Natural killer cell (primary cell): Measurements from ENCODE around the gene ZNF438. TPM values are rescaled to one million over a fixed set of nuclear protein-coding genes. Genes with fewer than 3 reads are reported as not detected.

ENCODE experiments used
- ATAC-seq, 3 donors: fragments of 150-1000 bp in 2 of 3; fragments of 200-7000 bp in 1 of 3; cut with Tn5 transposase; 1 replicate in 1 of 3; 2 replicates in 2 of 3; pipeline ENCODE4 v1.10.0; 2021; ENCODE audit warnings: mild to moderate bottlenecking in 2 of 3, moderate library complexity in 2 of 3
- DNase-seq, 2 donors: peaks; one replicate each; pipeline versions ENCODE4 v3.0.0 to v3.0.0-alpha.2; 2013 to 2021; ENCODE audit warnings: mixed read lengths in 1 of 2
- H3K27ac ChIP-seq: one replicate; pipeline ENCODE4 v1.5.1; 2013; ENCODE audit warnings: mild to moderate bottlenecking, low read length
- H3K27me3 ChIP-seq: one replicate; pipeline ENCODE4 v1.6.1; 2013; ENCODE audit warnings: low read length; ENCODE audit not compliant: control insufficient read depth, insufficient read depth
- H3K36me3 ChIP-seq: one replicate; pipeline ENCODE4 v1.6.1; 2013; ENCODE audit warnings: low read length; ENCODE audit not compliant: control insufficient read depth, insufficient read depth
- H3K4me1 ChIP-seq: one replicate; pipeline ENCODE4 v1.6.1; 2013; ENCODE audit warnings: low read length; ENCODE audit not compliant: control insufficient read depth, insufficient read depth
- H3K4me3 ChIP-seq: one replicate; pipeline ENCODE4 v1.5.1; 2013; ENCODE audit warnings: low read length
- H3K9me3 ChIP-seq: one replicate; pipeline ENCODE4 v1.6.1; 2013; ENCODE audit warnings: low read length; ENCODE audit not compliant: control insufficient read depth, insufficient read depth
- H3K27ac Mint-ChIP-seq, 2 donors: one replicate each; pipeline ENCODE4 v1.8.0; 2022; ENCODE audit warnings: mild to moderate bottlenecking in 2 of 2, mixed read lengths in 2 of 2, moderate library complexity in 1 of 2
- H3K27me3 Mint-ChIP-seq, 2 donors: one replicate each; pipeline ENCODE4 v1.8.0; 2022; ENCODE audit warnings: low read depth in 2 of 2, mixed read lengths in 2 of 2
- H3K36me3 Mint-ChIP-seq: one replicate; pipeline ENCODE4 v1.8.0; 2022; ENCODE audit warnings: mixed read lengths
- H3K4me1 Mint-ChIP-seq, 2 donors: one replicate each; pipeline ENCODE4 v1.8.0; 2022; ENCODE audit warnings: mixed read lengths in 2 of 2
- H3K4me3 Mint-ChIP-seq: one replicate; pipeline ENCODE4 v1.8.0; 2022; ENCODE audit warnings: mild to moderate bottlenecking, moderate library complexity, mixed read lengths
- H3K9me3 Mint-ChIP-seq, 2 donors: one replicate each; pipeline ENCODE4 v1.8.0; 2022; ENCODE audit warnings: mixed read lengths in 2 of 2
- WGBS: methylation state at CpG from one replicate; pipeline ENCODE4 v1.1.7; 2013; ENCODE audit warnings: missing lambda C conversion rate; ENCODE audit not compliant: insufficient coverage; 5-methylcytosine and 5-hydroxymethylcytosine counted together
- intact Hi-C: fragments of 100-400 bp; cut with micrococcal nuclease; formaldehyde crosslinking; loops from one replicate; pipeline ENCODE4 v1.14.2; 2022
- total RNA-seq, 4 donors: library from RNA; stranded (reverse); fragments of 120-200 nt in 1 of 4; gene quantifications; one replicate each; pipeline versions ENCODE4 v1.2.3 to v1.2.4, GENCODE V29; 2013 to 2022
- TF ChIP-seq, protein P1 (sequence below): fragments of 200-600 bp; IDR thresholded peaks from one replicate; pipeline ENCODE4 v1.8.0; 2022; ENCODE audit warnings: antibody characterized with exemption

The ZNF438 gene
- total RNA-seq, 3 donors from 2014 or later (not counting 1 experiment from before 2014, with no cell fraction given): 2.2 to 3.7 (median 3.7) TPM

DNA sequence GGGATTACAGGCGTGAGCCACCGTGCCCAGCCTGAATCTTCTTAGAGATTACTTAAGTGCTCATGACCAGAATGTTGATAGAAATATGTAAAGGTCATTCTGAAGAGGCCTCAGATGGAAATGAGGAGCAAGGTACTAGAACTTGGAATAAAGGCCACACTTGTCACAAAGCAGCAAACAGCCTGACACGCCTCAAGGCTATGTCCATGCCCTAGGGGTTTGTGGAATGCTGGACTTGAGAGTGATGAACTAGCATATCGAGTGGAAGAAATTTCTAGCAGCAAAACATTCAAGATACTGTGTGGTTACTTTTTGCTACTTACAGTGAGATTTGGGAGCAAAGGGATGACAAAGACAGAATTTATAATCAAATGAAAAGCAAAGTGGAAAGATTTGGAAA, 39.0 kb downstream of the ZNF438 start:
- H3K9me3 Mint-ChIP-seq: peaks cover 2 to 4% of the 10 kb centered on the region in 2 donors
- H3K4me3 ChIP-seq: no peak overlapping the region
- peaks cover 0 to under 1% of the 10 kb centered on the region in 2 donors for H3K4me1 Mint-ChIP-seq
- no peaks in the 10 kb centered on the region for H3K9me3 ChIP-seq
- DNase-seq (no peak), ATAC-seq (no peak)
- no peak overlapping the region for H3K27ac ChIP-seq
- no peaks in the 10 kb centered on the region for H3K27me3 ChIP-seq
- no peaks in the 10 kb centered on the region for H3K4me1 ChIP-seq
- no peaks in the 10 kb centered on the region for H3K36me3 ChIP-seq
- H3K36me3 Mint-ChIP-seq: no peaks in the 10 kb centered on the region
- TF ChIP-seq, protein P1, sequence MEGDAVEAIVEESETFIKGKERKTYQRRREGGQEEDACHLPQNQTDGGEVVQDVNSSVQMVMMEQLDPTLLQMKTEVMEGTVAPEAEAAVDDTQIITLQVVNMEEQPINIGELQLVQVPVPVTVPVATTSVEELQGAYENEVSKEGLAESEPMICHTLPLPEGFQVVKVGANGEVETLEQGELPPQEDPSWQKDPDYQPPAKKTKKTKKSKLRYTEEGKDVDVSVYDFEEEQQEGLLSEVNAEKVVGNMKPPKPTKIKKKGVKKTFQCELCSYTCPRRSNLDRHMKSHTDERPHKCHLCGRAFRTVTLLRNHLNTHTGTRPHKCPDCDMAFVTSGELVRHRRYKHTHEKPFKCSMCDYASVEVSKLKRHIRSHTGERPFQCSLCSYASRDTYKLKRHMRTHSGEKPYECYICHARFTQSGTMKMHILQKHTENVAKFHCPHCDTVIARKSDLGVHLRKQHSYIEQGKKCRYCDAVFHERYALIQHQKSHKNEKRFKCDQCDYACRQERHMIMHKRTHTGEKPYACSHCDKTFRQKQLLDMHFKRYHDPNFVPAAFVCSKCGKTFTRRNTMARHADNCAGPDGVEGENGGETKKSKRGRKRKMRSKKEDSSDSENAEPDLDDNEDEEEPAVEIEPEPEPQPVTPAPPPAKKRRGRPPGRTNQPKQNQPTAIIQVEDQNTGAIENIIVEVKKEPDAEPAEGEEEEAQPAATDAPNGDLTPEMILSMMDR: no peak
- intact Hi-C loops: no loop called here
- H3K27me3 Mint-ChIP-seq: no peaks in the 10 kb centered on the region
- 94% methylated on average over 4 of the region's 4 CpGs for WGBS
- no peak overlapping the region for H3K4me3 Mint-ChIP-seq
- H3K27ac Mint-ChIP-seq: no peak overlapping the region

DNA sequence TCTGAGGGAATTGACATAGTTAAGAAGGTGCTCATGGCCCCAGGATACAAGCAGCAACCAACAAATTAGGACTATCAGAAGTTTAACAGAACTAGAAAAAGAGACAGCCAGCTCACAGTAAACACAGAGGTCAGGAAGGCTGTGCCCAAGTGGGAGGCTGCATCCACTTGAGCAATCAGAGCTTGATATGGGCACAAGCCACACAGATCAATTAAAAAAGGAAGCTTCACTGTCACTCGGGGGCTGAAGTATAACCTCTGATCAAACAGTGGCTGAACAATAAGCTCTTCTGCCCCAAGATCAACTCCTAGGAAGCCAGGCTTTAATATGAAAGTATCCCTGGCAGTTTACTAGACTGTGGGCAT, 40.0 kb downstream of the ZNF438 start:
- H3K36me3 ChIP-seq: no peaks in the 10 kb centered on the region
- no peak for ATAC-seq
- H3K9me3 ChIP-seq: no peaks in the 10 kb centered on the region
- no peaks in the 10 kb centered on the region for H3K27me3 ChIP-seq
- TF ChIP-seq, protein P1: no peak
- H3K27ac ChIP-seq: no peak overlapping the region
- Mint-ChIP-seq H3K36me3 (no peaks in the 10 kb centered on the region), H3K9me3 (peaks cover 2 to 4% of the 10 kb centered on the region in 2 donors), H3K4me3 (no peak overlapping the region), H3K27ac (no peak overlapping the region), H3K27me3 (no peaks in the 10 kb centered on the region), H3K4me1 (no peaks in the 10 kb centered on the region)
- no peak for DNase-seq
- H3K4me1 ChIP-seq: no peaks in the 10 kb centered on the region
- H3K4me3 ChIP-seq: no peak overlapping the region
- intact Hi-C loops: no loop called here
- 100% methylated on average over 1 of the region's 1 CpG for WGBS

DNA sequence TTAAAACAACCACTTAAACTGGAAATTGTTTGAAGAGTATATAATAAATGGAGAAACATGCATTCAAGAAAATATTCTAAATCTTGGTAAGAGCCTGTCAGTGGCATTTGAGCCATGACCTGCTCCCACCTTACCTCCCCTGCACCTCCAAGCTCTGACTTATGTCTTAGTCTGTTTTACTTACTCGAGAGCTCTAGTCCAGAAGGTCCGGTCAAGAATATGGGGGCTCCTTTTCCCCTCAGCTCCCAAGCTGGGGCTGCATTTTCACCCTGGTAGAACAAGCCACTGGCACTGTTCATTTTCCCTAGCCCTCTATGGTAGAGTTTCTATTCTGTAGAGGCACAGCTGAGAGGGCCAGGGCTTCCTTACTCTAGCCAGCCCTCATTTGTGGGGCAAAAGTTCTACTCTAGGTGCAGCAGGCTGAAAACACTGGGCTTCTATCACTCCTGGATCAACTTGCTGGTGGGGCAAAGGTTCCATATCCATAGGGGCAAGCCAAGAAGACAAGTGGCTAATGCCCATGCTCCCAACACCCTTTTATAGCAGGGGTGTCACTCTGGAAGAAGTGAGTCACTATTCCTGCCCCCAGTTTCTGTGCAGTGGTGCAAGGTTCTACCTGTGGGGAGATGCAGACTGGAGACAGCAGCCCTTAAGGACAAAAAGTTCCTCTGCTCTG, 40.6 kb downstream of the ZNF438 start:
- intact Hi-C loops: no loop called here
- TF ChIP-seq, protein P1: no peak
- Histone ChIP-seq H3K27ac (no peak overlapping the region), H3K27me3 (no peaks in the 10 kb centered on the region), H3K9me3 (no peaks in the 10 kb centered on the region), H3K4me1 (no peaks in the 10 kb centered on the region), H3K36me3 (no peaks in the 10 kb centered on the region), H3K4me3 (no peak overlapping the region)
- Mint-ChIP-seq H3K4me1 (no peaks in the 10 kb centered on the region), H3K4me3 (no peak overlapping the region), H3K9me3 (peaks cover 2 to 4% of the 10 kb centered on the region in 2 donors), H3K27me3 (no peaks in the 10 kb centered on the region), H3K27ac (no peak overlapping the region), H3K36me3 (no peaks in the 10 kb centered on the region)
- whole genome bisulfite sequencing: 91% methylated on average over 2 of the region's 2 CpGs
- ATAC-seq (no peak), DNase-seq (no peak)

DNA sequence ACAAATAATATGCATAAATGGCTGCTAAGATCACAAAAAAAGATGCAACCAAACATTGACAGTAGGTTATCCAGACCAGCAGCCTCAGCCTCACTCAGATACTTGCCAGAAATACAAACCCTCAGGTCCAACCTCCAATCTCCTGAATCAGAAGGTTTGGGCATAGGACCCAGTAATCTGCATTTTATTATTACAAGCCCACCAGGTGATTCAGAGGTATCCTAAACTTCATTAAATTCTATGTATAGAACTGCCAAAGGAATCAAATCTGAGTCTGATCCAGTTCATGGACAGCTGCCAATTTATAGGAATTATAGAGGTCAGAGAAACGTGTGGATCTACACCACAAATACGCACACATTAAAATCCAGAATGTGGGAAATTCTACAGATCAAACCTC, 41.3 kb downstream of the ZNF438 start:
- WGBS: no CpG with 5 or more reads among the region's 2 CpGs
- ATAC-seq (no peak), DNase-seq (no peak)
- Mint-ChIP-seq H3K36me3 (no peaks in the 10 kb centered on the region), H3K9me3 (peaks cover 2 to 4% of the 10 kb centered on the region in 2 donors), H3K27me3 (no peaks in the 10 kb centered on the region), H3K4me3 (no peak overlapping the region), H3K4me1 (no peaks in the 10 kb centered on the region), H3K27ac (no peak overlapping the region)
- H3K27me3 ChIP-seq: no peaks in the 10 kb centered on the region
- H3K4me1 ChIP-seq: no peaks in the 10 kb centered on the region
- H3K27ac ChIP-seq: no peak overlapping the region
- intact Hi-C loops: no loop called here
- no peak overlapping the region for H3K4me3 ChIP-seq
- no peaks in the 10 kb centered on the region for H3K9me3 ChIP-seq
- H3K36me3 ChIP-seq: no peaks in the 10 kb centered on the region
- TF ChIP-seq, protein P1: no peak
